Cardiac muscle cell (in vitro differentiated cells and primary cell): ENCODE results near the gene FNDC10. TPM values are rescaled to one million over a fixed set of nuclear protein-coding genes. Genes with fewer than 3 reads are reported as not detected.
A peak's percentile ranks its signal among the peaks of the same experiment; 100 is the strongest.

Experiments used
- DNase-seq, 2 donors: peaks; one replicate each; pipeline versions ENCODE4 v3.0.0 to v3.0.0-alpha.2; 2010 to 2017; ENCODE audit warnings: low read depth in 1 of 2, low spot score in 1 of 2
- H3K27ac ChIP-seq: fragments of 200-600 bp; sonication (generic); 2 replicates; pipeline ENCODE4 v1.5.1; 2016
- H3K27me3 ChIP-seq: fragments of 200-600 bp; sonication (generic); 2 replicates; pipeline ENCODE4 v1.6.0; 2016; ENCODE audit warnings: control low read depth
- H3K36me3 ChIP-seq: fragments of 200-600 bp; sonication (generic); 2 replicates; pipeline ENCODE4 v1.5.1; 2016; ENCODE audit warnings: control low read depth
- H3K4me1 ChIP-seq: fragments of 200-600 bp; sonication (generic); 2 replicates; pipeline ENCODE4 v1.8.1; 2017; ENCODE audit warnings: low read depth, mild to moderate bottlenecking, mixed run types
- H3K4me3 ChIP-seq: fragments of 200-600 bp; sonication (generic); 2 replicates; pipeline ENCODE4 v1.5.1; 2016; ENCODE audit warnings: mild to moderate bottlenecking
- H3K9me3 ChIP-seq: fragments of 200-600 bp; sonication (generic); 2 replicates; pipeline ENCODE4 v1.5.1; 2017; ENCODE audit warnings: low read depth, mild to moderate bottlenecking, control low read depth
- polyA plus RNA-seq: library from polyadenylated mRNA; unstranded; fragments of >200 nt; fragmentation: Nextera tagmentation; extraction: Ambion mirVana; gene quantifications from 2 replicates; pipeline ENCODE4 v1.2.1, GENCODE V29; 2016
- total RNA-seq: library from RNA; depleted of rRNA; stranded (reverse); fragments of >200 nt; gene quantifications from 2 replicates; pipeline ENCODE4 v1.2.3, GENCODE V29; 2016
- TF ChIP-seq, protein P1 (sequence below): IDR thresholded peaks from 2 replicates; pipeline ENCODE4 v1.5.1; 2012; ENCODE audit warnings: low read depth, mild to moderate bottlenecking, low read length

The FNDC10 gene
- total and polyA plus RNA-seq, 2 experiments from 2014 or later, result 30.9 to 62.3 TPM

DNA sequence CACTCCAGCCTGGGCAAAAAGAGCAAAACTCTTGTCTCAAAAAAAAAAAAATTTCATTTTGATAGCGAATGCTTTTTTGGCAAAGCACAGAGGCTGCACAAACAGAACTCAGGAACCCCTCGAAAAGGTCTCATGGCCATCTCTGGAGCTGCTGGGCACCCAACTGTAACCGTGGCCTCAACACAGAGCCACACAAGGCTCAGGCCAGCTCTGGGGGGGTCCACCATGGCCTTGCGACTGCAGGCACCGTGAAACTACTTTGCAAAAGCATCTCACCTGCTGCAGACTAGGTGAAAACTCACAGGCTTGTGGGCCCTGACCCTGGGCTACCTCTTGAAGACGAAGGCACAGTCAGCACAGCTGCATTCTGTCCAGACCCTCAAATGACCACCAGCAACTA lies 43.4 kb downstream of the FNDC10 start:
- Histone ChIP-seq H3K4me1 (no peaks in the 10 kb centered on the region), H3K27ac (no peak overlapping the region), H3K27me3 (no peaks in the 10 kb centered on the region), H3K36me3 (peaks cover 3% of the 10 kb centered on the region), H3K9me3 (no peaks in the 10 kb centered on the region), H3K4me3 (no peak overlapping the region)
- TF ChIP-seq, protein P1, sequence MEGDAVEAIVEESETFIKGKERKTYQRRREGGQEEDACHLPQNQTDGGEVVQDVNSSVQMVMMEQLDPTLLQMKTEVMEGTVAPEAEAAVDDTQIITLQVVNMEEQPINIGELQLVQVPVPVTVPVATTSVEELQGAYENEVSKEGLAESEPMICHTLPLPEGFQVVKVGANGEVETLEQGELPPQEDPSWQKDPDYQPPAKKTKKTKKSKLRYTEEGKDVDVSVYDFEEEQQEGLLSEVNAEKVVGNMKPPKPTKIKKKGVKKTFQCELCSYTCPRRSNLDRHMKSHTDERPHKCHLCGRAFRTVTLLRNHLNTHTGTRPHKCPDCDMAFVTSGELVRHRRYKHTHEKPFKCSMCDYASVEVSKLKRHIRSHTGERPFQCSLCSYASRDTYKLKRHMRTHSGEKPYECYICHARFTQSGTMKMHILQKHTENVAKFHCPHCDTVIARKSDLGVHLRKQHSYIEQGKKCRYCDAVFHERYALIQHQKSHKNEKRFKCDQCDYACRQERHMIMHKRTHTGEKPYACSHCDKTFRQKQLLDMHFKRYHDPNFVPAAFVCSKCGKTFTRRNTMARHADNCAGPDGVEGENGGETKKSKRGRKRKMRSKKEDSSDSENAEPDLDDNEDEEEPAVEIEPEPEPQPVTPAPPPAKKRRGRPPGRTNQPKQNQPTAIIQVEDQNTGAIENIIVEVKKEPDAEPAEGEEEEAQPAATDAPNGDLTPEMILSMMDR, result no peak
- no peak for DNase-seq

DNA sequence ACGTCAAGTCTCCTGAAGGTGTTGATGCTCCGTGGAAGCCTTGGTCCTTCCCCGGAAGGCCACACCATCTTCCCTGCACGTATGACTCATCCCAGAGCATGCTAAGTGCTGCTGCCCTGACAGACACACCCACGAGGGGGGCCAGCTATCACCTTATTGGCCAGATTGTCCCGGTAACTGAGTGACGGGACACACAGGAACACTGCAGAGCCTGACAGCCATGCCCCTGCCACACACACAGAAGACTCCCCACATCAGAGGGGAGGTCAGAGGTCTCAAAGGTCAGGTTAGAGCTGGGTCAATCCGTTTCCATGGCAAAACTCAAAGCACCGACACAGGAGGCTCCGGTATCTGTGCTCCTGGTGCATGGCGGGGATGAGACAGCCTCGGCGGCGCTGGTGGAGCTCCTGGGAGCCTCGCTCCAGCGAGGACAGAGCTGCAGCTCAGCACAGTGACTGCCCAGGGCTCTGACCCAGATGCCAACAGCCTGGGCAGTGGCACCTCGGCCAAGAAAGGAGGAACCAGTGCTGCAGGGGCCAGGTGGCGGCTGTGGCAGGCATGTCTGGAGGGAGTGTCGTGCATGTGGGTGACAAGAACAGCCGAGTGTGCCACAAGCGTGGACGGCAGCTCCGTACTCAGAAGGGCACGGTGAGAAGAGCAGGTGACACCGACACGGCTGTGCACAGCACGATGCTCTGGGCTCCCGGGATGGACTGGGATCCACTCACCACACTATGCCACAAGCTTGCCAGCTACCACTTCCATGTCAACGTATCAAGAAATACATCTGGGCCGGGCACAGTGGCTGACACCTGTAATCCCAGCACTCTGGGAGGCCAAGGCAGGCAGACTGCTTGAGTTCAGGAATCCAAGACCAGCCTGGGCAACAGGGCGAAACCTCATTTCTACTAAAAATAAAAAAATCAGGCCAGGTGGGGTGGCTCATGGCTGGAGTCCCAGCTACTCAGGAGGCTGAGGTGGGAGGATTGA lies 44.7 kb downstream of the FNDC10 start:
- Histone ChIP-seq H3K4me3 (no peak overlapping the region), H3K36me3 (no peaks in the 10 kb centered on the region), H3K27ac (no peak overlapping the region), H3K4me1 (no peaks in the 10 kb centered on the region), H3K27me3 (no peaks in the 10 kb centered on the region), H3K9me3 (no peaks in the 10 kb centered on the region)
- peak in 1 of 2 donors; percentile 77 for DNase-seq
- TF ChIP-seq, protein P1, result no peak

DNA sequence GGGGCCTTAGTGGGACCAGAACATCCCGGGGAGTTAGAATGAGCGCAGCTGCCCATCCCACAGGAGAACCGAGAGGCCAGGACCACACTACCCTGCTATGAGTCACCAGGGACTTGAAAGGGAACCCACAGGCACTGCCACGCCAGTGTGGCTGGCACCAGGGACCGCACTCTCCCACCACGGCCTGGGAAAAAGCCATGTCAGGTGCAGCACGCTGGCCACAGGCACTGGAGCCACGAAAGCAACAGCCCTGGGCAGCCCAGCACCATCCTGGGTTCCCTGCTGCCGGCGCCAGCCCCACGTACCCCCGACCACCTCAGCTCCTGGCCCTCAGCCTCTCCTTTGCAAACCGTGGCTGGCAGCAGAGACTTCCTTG lies 45.4 kb downstream of the FNDC10 start:
- Histone ChIP-seq H3K4me1 (no peaks in the 10 kb centered on the region), H3K27ac (no peak overlapping the region)

DNA sequence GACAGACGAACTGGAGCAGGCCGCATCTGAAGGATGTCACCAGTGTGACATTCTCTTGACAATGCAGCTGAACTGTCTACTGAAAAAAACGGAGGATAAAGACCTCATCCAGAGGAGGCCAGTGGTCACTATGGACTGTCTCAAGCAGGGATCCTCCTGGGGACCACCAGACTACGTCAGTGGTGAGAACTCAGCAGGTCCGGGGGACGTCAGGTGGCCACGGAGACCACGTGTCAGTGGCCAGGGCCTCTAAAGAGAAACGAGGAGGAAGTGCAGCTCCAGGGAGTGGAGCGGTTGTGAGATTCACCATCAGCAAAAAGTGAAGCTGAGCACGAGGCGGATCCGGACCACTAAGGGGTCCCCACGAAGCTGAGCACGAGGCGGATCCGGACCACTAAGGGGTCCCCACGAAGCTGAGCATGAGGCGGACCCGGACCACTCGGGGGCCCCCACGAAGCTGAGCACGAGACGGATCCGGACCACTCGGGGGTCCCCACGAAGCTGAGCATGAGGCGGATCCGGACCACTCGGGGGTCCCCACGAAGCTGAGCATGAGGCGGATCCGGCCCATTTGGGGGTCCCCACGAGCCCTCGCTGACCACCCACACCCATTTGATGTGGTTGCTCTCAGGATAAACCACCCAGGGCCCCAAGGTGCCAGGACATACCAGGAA lies 46.0 kb downstream of the FNDC10 start:
- Histone ChIP-seq H3K9me3 (no peaks in the 10 kb centered on the region), H3K27me3 (no peaks in the 10 kb centered on the region), H3K4me3 (no peak overlapping the region), H3K27ac (no peak overlapping the region), H3K36me3 (no peaks in the 10 kb centered on the region), H3K4me1 (no peaks in the 10 kb centered on the region)
- DNase-seq, result no peak
- TF ChIP-seq, protein P1, result no peak

More for the DNA sequence above, 45.4 kb downstream of the FNDC10 start:
- Histone ChIP-seq H3K4me3 (no peak overlapping the region), H3K36me3 (no peaks in the 10 kb centered on the region), H3K9me3 (no peaks in the 10 kb centered on the region), H3K27me3 (no peaks in the 10 kb centered on the region)
- DNase-seq, result no peak
- TF ChIP-seq, protein P1, result no peak

DNA sequence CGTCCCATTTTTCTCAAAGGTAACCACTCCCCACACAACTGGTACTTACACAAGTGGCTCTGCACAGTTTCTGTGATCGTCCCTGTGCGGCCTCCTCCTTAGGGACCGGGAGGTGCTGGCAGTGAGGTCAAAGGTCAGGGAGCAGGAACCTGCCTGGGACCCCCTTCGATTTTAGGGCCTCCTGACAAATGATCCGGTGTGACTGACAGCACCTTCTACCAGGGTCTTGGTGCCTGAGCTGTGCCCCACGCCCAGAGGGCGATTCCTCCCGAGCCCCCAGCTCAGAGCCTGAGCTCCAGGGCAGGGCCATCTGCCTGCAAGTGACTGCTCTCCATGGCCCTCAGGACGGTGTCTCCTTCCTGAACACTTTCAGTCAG lies 47.7 kb downstream of the FNDC10 start:
- TF ChIP-seq, protein P1, result no peak
- Histone ChIP-seq H3K4me3 (no peak overlapping the region), H3K27ac (no peak overlapping the region), H3K27me3 (no peaks in the 10 kb centered on the region), H3K36me3 (no peaks in the 10 kb centered on the region), H3K9me3 (no peaks in the 10 kb centered on the region), H3K4me1 (no peaks in the 10 kb centered on the region)
- no peak for DNase-seq
